GM06990 (cell line): ENCODE data around the gene PLSCR1.
"Not testable (repeated sequence)": the region's sequence is repeated elsewhere in the genome, so short reads cannot be mapped to it uniquely, and the experiment has no call there.

Experiments used
- DNase-seq: peaks from one replicate; pipeline ENCODE4 v3.0.0-alpha.2; 2011; ENCODE audit not compliant: insufficient read length; ENCODE audit errors: extremely low read depth
- H3K27me3 ChIP-seq: replicated peaks from 2 replicates; pipeline ENCODE4 v1.6.0; 2011; ENCODE audit warnings: low read length; ENCODE audit not compliant: control insufficient read depth, insufficient read depth
- H3K36me3 ChIP-seq: 2 replicates; pipeline ENCODE4 v1.5.1; 2011; ENCODE audit warnings: low read length; ENCODE audit not compliant: control insufficient read depth, insufficient read depth
- H3K4me3 ChIP-seq: replicated peaks from 2 replicates; pipeline ENCODE4 v1.5.1; 2011; ENCODE audit warnings: low read depth, mild to moderate bottlenecking, control low read depth, low read length
- TF ChIP-seq, protein P1 (sequence below): IDR thresholded peaks from 2 replicates; pipeline ENCODE4 v1.5.1; 2011; ENCODE audit warnings: low read length, control low read depth, mild to moderate bottlenecking, inconsistent platforms; ENCODE audit not compliant: insufficient read depth, poor library complexity, severe bottlenecking

The PLSCR1 gene

DNA sequence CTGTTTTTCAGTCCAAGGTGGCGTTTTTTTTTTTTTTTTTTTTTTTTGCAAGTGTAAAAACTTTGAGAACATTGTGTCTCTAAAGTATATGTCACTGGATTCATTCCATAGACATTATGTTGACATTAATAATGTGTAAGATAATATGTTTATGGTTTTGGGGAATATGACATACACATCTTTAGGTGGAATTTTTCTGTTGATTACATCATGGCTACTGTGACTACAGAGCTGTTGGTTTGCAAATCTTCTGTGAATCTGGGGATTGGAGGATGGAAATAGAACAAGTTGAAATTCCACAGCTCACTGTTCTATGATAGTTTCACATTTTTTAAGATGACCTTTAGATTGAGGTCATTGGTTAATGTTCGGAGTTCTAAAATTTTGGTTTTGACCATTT, 50.6 kb downstream of the PLSCR1 start:
- no peaks in the 10 kb centered on the region for H3K27me3 ChIP-seq

DNA sequence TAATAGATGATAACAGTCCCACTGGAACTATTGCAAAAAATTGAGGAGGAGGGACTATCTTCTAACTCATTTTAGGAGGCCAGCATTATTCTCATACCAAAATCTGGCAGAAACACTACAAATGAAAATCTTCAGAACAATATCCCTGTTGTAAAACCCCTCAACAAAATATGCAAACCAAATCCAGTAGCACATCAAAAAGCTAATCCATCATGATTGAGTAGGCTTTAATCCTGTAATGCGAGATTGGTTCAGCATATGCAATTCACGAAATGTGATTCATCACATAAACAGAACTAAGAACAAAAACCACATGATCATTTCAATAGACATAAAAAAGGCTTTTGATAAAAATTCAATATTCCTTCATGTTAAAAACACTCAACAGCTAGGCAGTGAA, 51.2 kb downstream of the PLSCR1 start:
- DNase-seq, result no peak
- TF ChIP-seq, protein P1, sequence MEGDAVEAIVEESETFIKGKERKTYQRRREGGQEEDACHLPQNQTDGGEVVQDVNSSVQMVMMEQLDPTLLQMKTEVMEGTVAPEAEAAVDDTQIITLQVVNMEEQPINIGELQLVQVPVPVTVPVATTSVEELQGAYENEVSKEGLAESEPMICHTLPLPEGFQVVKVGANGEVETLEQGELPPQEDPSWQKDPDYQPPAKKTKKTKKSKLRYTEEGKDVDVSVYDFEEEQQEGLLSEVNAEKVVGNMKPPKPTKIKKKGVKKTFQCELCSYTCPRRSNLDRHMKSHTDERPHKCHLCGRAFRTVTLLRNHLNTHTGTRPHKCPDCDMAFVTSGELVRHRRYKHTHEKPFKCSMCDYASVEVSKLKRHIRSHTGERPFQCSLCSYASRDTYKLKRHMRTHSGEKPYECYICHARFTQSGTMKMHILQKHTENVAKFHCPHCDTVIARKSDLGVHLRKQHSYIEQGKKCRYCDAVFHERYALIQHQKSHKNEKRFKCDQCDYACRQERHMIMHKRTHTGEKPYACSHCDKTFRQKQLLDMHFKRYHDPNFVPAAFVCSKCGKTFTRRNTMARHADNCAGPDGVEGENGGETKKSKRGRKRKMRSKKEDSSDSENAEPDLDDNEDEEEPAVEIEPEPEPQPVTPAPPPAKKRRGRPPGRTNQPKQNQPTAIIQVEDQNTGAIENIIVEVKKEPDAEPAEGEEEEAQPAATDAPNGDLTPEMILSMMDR, result no peak
- no peak overlapping the region for H3K4me3 ChIP-seq
- no peaks in the 10 kb centered on the region for H3K27me3 ChIP-seq
- no peaks in the 10 kb centered on the region for H3K36me3 ChIP-seq

More for the DNA sequence above, 50.6 kb downstream of the PLSCR1 start:
- Histone ChIP-seq H3K36me3 (no peaks in the 10 kb centered on the region), H3K4me3 (no peak overlapping the region)
- TF ChIP-seq, protein P1, result no peak
- no peak for DNase-seq

DNA sequence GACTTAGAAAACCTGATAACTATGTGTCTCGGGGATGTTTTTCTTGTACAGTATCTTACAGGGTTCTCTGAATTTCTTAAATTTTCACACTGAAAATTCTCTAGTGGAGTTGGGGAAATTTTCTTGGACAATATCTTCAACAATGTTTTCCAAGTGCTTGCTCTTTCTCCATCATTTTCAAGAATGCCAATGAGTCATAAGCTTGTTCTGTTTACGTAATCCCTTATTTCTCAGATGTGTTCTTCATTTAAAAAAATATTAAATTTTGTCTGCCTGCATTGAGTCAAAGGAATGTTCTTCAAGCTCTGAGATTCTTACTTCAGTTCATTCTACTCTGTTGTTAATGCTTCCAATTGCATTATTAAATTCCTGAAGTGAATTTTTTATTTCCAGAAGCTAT, 53.1 kb downstream of the PLSCR1 start:
- TF ChIP-seq, protein P1, result no peak
- no peaks in the 10 kb centered on the region for H3K36me3 ChIP-seq
- H3K4me3 ChIP-seq, result no peak overlapping the region
- no peaks in the 10 kb centered on the region for H3K27me3 ChIP-seq
- no peak for DNase-seq

DNA sequence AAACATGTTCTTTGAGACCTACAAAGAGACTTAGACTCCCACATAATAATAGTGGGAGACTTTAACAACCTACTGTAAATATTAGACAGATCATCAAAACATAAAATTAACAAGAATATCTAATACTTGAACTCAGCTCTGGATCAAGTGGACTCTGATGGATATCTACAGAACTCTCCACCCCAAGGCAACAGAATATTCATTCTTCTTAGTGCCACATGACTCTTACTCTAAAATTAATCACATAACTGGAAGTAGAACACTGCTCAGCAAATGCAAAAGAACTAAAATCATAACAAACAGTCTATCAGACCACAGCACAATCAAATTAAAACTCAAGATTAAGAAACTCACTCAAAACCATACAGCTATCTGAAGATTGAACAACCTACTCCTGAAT, 59.1 kb downstream of the PLSCR1 start:
- TF ChIP-seq, protein P1, result no peak
- no peak overlapping the region for H3K4me3 ChIP-seq
- no peaks in the 10 kb centered on the region for H3K36me3 ChIP-seq
- DNase-seq, result no peak
- no peaks in the 10 kb centered on the region for H3K27me3 ChIP-seq

DNA sequence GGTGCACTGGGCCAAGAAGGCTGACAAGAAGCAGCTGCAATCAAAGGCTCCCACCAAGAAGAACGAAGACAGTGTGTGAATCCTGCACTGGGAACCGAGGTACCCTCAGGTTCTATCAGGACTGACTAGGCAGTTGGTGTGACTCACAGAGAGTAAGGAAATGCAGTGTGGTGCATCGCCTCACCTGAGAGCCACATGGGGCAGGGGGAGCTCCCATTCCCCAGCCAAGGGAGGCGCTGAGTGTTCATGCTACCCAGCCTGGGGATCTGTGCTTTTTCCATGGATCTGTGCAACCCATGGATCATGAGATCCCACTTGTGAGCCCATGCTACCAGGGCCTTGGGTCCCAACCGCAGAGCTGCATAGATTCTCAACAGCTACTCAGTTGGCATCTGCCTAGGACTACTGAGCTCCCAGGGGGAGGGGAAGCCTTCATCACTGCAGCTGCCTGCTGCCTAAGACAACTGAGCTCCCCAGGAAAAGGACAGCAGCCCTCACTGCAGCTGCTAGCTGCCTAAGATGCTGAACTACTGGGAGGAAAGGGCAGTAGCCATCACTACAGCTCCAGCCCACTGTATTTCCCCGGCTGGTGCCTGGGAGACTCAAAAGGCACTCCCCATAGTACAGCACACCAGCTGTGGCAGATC, 68.2 kb downstream of the PLSCR1 start:
- Histone ChIP-seq H3K4me3 (no peak overlapping the region), H3K36me3 (no peaks in the 10 kb centered on the region), H3K27me3 (peaks cover 2% of the 10 kb centered on the region; the same call in 1 of the 2 replicates)
- TF ChIP-seq, protein P1, result no peak
- no peak for DNase-seq

DNA sequence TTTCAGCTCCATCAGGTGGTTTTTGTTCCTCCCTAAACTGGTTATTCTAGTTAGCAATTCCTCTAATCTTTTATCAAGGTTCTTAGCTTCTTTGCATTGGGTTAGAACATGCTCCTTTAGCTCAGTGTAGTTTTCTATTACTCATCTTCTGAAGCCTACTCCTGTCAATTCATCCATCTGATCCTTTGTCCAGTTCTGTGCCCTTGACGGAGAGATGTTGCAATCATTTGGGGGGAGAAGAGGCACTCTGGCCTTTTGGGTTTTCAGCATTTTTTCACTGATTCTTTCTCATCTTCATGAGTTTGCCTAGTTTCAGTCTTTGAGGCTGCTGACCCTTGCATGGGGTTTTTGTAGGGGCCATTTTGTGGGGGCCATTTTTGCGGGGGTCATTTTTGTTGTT, 69.4 kb downstream of the PLSCR1 start:
- not testable (repeated sequence) for H3K4me3 ChIP-seq, H3K36me3 ChIP-seq, DNase-seq, H3K27me3 ChIP-seq
